NCI-H146 treated with DMSO at 0.1 percent for 48 hours (cell line): ENCODE data around the gene NDUFS6.
"Not testable (repeated sequence)": the region's sequence is repeated elsewhere in the genome, so short reads cannot be mapped to it uniquely, and the experiment has no call there.

Source experiments
- DNase-seq: peaks from one replicate; lab custom pipeline; 2025; ENCODE audit not compliant: unreplicated experiment; lab: John Stamatoyannopoulos, UW

The NDUFS6 gene

GRCh38 chr5:1781726-1782384, 19.4 kb upstream of the NDUFS6 start:
- DNase-seq = no peak

- no peak for DNase-seq
These were observed 18.6 kb upstream of the NDUFS6 start for GRCh38 chr5:1782385-1783215.

- DNase-seq = no peak
These were observed 18.0 kb upstream of the NDUFS6 start for GRCh38 chr5:1783216-1783554.

GRCh38 chr5:1784197-1785050, 16.8 kb upstream of the NDUFS6 start:
- DNase-seq = no peak

GRCh38 chr5:1785062-1785461, 16.1 kb upstream of the NDUFS6 start:
- no peak for DNase-seq

- DNase-seq = no peak
These were observed 15.2 kb upstream of the NDUFS6 start for GRCh38 chr5:1785984-1786383.

GRCh38 chr5:1786621-1787471, 14.4 kb upstream of the NDUFS6 start:
- DNase-seq = no peak

- DNase-seq = no peak
These were observed 13.6 kb upstream of the NDUFS6 start for GRCh38 chr5:1787472-1788047.

- no peak for DNase-seq
These were observed 13.0 kb upstream of the NDUFS6 start for GRCh38 chr5:1788200-1788599.

- peak; percentile 7 for DNase-seq
These were observed 12.4 kb upstream of the NDUFS6 start for GRCh38 chr5:1788828-1789227.

- DNase-seq = not testable (repeated sequence)
These were observed 11.8 kb upstream of the NDUFS6 start for GRCh38 chr5:1789438-1789833.

GRCh38 chr5:1789834-1790471, 11.3 kb upstream of the NDUFS6 start:
- no peak for DNase-seq

- DNase-seq = no peak
These were observed 10.0 kb upstream of the NDUFS6 start for GRCh38 chr5:1791176-1791575.

- no peak for DNase-seq
These were observed 8.4 kb upstream of the NDUFS6 start for GRCh38 chr5:1792842-1793266.

GRCh38 chr5:1793301-1793740, 7.9 kb upstream of the NDUFS6 start:
- no peak for DNase-seq

- no peak for DNase-seq
These were observed 7.0 kb upstream of the NDUFS6 start for GRCh38 chr5:1793966-1794900.

GRCh38 chr5:1794901-1795290, 6.3 kb upstream of the NDUFS6 start:
- DNase-seq = no peak

GRCh38 chr5:1795506-1795905, 5.7 kb upstream of the NDUFS6 start:
- DNase-seq = no peak

GRCh38 chr5:1795931-1796330, 5.3 kb upstream of the NDUFS6 start:
- DNase-seq = no peak
